OCI-LY7 (cell line): ENCODE measurements around the gene TIRAP. TPM values are rescaled to one million over a fixed set of nuclear protein-coding genes. Genes with fewer than 3 reads are reported as not detected.
A peak's percentile ranks its signal among the peaks of the same experiment; 100 is the strongest.

Experiments
- BruUV-seq: library from RNA; stranded (reverse); fragments of 400-500 nt; replicated peaks from 2 replicates; lab custom pipeline; 2021; lab: Mats Ljungman, UMichigan
- CTCF ChIA-PET: fragments of 300-600 bp; sonication (Branson Sonifier 250); formaldehyde crosslinking; loops from one replicate; lab custom pipeline; 2022; ENCODE audit warnings: antibody characterized with exemption; ENCODE audit not compliant: unreplicated experiment; lab: Charles Lee
- POLR2A ChIA-PET: fragments of 300-600 bp; sonication (Branson Sonifier 250); formaldehyde crosslinking; loops from one replicate; lab custom pipeline; 2022; ENCODE audit warnings: antibody characterized with exemption; lab: Charles Lee
- DNase-seq: peaks from one replicate; pipeline ENCODE4 v3.0.0-alpha.2; 2015; ENCODE audit warnings: low spot score
- H2AFZ ChIP-seq: fragments of 200-600 bp; sonication (generic), shearing (Covaris generic); 2 replicates; pipeline ENCODE4 v1.6.1; 2014; ENCODE audit warnings: mild to moderate bottlenecking, antibody characterized with exemption, low read length, moderate library complexity
- H3K27ac ChIP-seq: fragments of 200-600 bp; sonication (generic); 2 replicates; pipeline ENCODE4 v1.5.1; 2014; ENCODE audit warnings: mixed run types, low read depth, mild to moderate bottlenecking, moderate library complexity, low read length, inconsistent platforms; ENCODE audit not compliant: poor library complexity, severe bottlenecking
- H3K36me3 ChIP-seq: fragments of 200-600 bp; sonication (generic); 2 replicates; pipeline ENCODE4 v1.6.1; 2014; ENCODE audit warnings: mild to moderate bottlenecking, antibody characterized with exemption, low read length, moderate library complexity, mixed read lengths; ENCODE audit not compliant: insufficient read depth
- H3K4me1 ChIP-seq: fragments of 200-600 bp; sonication (generic); 2 replicates; pipeline ENCODE4 v1.5.1; 2014; ENCODE audit warnings: mild to moderate bottlenecking, low read length; ENCODE audit not compliant: insufficient read depth, poor library complexity, severe bottlenecking
- H3K4me2 ChIP-seq: fragments of 200-600 bp; sonication (generic); 2 replicates; pipeline ENCODE4 v1.6.1; 2014; ENCODE audit warnings: mild to moderate bottlenecking, low read length
- H3K4me3 ChIP-seq: fragments of 200-600 bp; sonication (generic); 2 replicates; pipeline ENCODE4 v1.5.1; 2014; ENCODE audit warnings: mild to moderate bottlenecking, low read depth, low read length; ENCODE audit not compliant: poor library complexity, severe bottlenecking
- H3K79me2 ChIP-seq: fragments of 200-600 bp; sonication (generic); 2 replicates; pipeline ENCODE4 v1.6.1; 2016; ENCODE audit warnings: low read depth, mild to moderate bottlenecking, low read length, moderate library complexity, mixed read lengths; ENCODE audit not compliant: insufficient read depth
- H3K9me2 ChIP-seq: fragments of 200-600 bp; sonication (generic); 2 replicates; pipeline ENCODE4 v1.6.1; 2016; ENCODE audit warnings: mild to moderate bottlenecking, low read length, mixed read lengths; ENCODE audit not compliant: insufficient read depth
- H3K9me3 ChIP-seq: fragments of 200-600 bp; sonication (generic); 2 replicates; pipeline ENCODE4 v1.6.1; 2014; ENCODE audit warnings: mild to moderate bottlenecking, mixed run types, low read length, mixed read lengths
- H4K20me1 ChIP-seq: fragments of 200-600 bp; sonication (generic); 2 replicates; pipeline ENCODE4 v1.6.1; 2014; ENCODE audit warnings: mild to moderate bottlenecking, antibody characterized with exemption, low read length, moderate library complexity, mixed read lengths; ENCODE audit not compliant: insufficient read depth
- EZH2phosphoT487 ChIP-seq: fragments of 200-600 bp; sonication (generic); IDR thresholded peaks from 2 replicates; pipeline ENCODE4 v1.6.1; 2018; ENCODE audit warnings: low read depth, borderline replicate concordance, mild to moderate bottlenecking, mixed run types, antibody characterized with exemption, low read length, moderate library complexity, mixed read lengths
- intact Hi-C: fragments of 100-400 bp; cut with micrococcal nuclease; formaldehyde crosslinking; loops from one replicate; pipeline ENCODE4 v1.10.0; 2022; ENCODE audit not compliant: unreplicated experiment
- total RNA-seq, 2 experiments: library from RNA; depleted of rRNA in 1 of 2; stranded (reverse); fragments of >200 nt in 1 of 2; shearing (Covaris generic) in 1 of 2; gene quantifications; 2 replicates each; pipeline ENCODE4 v1.2.3, GENCODE V29; 2014 to 2022
- TF ChIP-seq, protein P1 (sequence below): fragments of 200-600 bp; sonication (generic); conservative IDR thresholded peaks from 2 replicates; pipeline ENCODE4 v1.5.1; 2014; ENCODE audit warnings: mild to moderate bottlenecking, antibody characterized with exemption, low read length, moderate library complexity, mixed read lengths

TIRAP gene
- total RNA-seq, 2 experiments from 2014 or later, result 3.4 to 9.8 TPM

DNA sequence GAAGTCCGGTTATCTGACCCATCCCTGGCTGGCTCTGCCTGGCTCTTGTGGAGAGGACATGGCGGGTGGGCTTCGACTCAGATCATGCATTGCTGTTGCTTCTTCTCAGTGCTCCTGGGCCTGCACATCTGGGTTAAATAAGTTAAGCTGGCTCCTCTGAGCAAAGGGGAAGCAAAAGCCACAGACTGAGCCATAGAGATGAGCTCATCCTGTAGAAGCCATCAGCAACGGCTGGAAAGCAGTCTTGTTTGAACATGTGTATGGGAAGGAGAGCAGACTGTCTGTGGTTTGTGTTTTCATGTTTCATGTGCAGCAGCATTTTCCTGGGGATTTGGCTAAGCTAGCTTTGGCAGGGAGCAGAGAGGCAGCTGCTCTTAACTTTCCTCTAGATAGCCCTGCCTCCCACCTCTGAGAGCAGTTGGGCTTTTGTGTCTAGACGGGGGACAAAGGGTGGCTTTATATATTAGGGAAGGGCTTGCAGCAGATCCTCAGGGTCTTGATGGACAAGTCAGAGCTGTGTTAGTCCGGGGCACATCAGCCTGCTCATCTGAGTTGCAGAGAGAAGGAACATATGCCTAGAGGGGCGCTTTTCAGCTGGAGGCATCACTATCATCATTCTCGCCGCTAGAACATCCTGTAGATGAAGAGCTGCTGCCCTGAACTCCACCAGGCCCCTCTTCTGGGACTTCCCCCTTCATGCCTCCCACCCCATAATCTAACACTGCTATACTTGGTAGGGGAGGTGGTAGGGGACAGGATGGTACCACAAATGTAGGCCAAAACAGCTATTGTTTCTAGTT lies 35.9 kb downstream of the TIRAP start:
- peak; percentile 22 for DNase-seq
- H3K36me3 ChIP-seq, result peaks cover 23% of the 10 kb centered on the region
- ChIA-PET POLR2A (interaction anchor here (0.8 kb wide), 1 partner anchor 12 kb away, joined by 3 read pairs; no protein-coding TSS in a partner anchor), CTCF (no interaction called here)
- BruUV-seq, result no TSS peak
- no peaks in the 10 kb centered on the region for H3K9me2 ChIP-seq
- H3K4me3 ChIP-seq, result no peak overlapping the region
- H3K9me3 ChIP-seq, result 0 out of 2 replicates have a peak, but pooled peaks cover 5% of the 10 kb centered on the region
- no peak overlapping the region for H3K27ac ChIP-seq
- peaks cover 11% of the 10 kb centered on the region for H3K4me1 ChIP-seq
- H3K4me2 ChIP-seq, result no peak overlapping the region
- no peaks in the 10 kb centered on the region for H4K20me1 ChIP-seq
- intact Hi-C loops, result no loop called here
- no peak overlapping the region for H2AFZ ChIP-seq
- H3K79me2 ChIP-seq, result no peaks in the 10 kb centered on the region
- TF ChIP-seq, protein P1, sequence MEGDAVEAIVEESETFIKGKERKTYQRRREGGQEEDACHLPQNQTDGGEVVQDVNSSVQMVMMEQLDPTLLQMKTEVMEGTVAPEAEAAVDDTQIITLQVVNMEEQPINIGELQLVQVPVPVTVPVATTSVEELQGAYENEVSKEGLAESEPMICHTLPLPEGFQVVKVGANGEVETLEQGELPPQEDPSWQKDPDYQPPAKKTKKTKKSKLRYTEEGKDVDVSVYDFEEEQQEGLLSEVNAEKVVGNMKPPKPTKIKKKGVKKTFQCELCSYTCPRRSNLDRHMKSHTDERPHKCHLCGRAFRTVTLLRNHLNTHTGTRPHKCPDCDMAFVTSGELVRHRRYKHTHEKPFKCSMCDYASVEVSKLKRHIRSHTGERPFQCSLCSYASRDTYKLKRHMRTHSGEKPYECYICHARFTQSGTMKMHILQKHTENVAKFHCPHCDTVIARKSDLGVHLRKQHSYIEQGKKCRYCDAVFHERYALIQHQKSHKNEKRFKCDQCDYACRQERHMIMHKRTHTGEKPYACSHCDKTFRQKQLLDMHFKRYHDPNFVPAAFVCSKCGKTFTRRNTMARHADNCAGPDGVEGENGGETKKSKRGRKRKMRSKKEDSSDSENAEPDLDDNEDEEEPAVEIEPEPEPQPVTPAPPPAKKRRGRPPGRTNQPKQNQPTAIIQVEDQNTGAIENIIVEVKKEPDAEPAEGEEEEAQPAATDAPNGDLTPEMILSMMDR, result no peak
- TF ChIP-seq EZH2phosphoT487, result no peak

DNA sequence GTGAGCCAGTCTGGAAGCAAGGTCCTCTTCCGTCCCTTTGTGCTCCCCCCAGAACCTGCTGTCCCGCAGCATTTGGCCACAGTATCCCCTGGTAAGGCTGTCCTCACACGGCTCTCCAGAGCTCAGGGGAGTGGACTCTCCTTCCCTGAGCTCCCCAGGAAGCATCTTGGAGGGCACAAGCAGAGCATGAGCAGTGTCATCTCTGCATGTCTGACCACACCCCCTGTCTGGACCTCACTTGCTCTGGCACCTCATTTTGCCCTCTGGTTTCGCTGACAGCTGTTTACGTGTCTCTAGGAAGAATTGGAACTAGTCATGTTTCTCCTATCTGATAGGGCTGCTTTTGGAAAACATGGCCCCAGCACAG lies 36.5 kb downstream of the TIRAP start:
- H2AFZ ChIP-seq, result no peak overlapping the region
- intact Hi-C loops, result no loop called here

More for the DNA sequence above, 36.5 kb downstream of the TIRAP start:
- no peak for DNase-seq
- peaks cover 18% of the 10 kb centered on the region for H3K36me3 ChIP-seq
- TF ChIP-seq EZH2phosphoT487, result no peak
- TF ChIP-seq, protein P1, result no peak
- no peaks in the 10 kb centered on the region for H3K9me2 ChIP-seq
- no peak overlapping the region for H3K4me2 ChIP-seq
- no peak overlapping the region for H3K4me3 ChIP-seq
- BruUV-seq, result no TSS peak
- H3K27ac ChIP-seq, result no peak overlapping the region
- 0 out of 2 replicates have a peak, but pooled peaks cover 5% of the 10 kb centered on the region for H3K9me3 ChIP-seq
- H4K20me1 ChIP-seq, result no peaks in the 10 kb centered on the region
- CTCF ChIA-PET, result no interaction called here
- POLR2A ChIA-PET, result no interaction called here
- H3K4me1 ChIP-seq, result peaks cover 11% of the 10 kb centered on the region
- H3K79me2 ChIP-seq, result no peaks in the 10 kb centered on the region
